NB4 (cell line): ENCODE measurements around the gene SOX6.

ENCODE experiments used
- CTCF ChIP-seq: IDR thresholded peaks from one replicate; pipeline ENCODE4 v1.5.1; 2012; ENCODE audit warnings: low read depth, low read length
- MYC ChIP-seq: IDR thresholded peaks from 2 replicates; pipeline ENCODE4 v1.6.1; 2011; ENCODE audit warnings: low read depth, low read length
- POLR2A ChIP-seq: IDR thresholded peaks from 2 replicates; pipeline ENCODE4 v1.6.1; 2011; ENCODE audit warnings: mild to moderate bottlenecking; ENCODE audit not compliant: insufficient read length; ENCODE audit errors: extremely low read depth
- TF ChIP-seq, protein P1 (sequence below): IDR thresholded peaks from 2 replicates; pipeline ENCODE4 v1.6.1; 2011; ENCODE audit warnings: low read depth, low read length

- TF ChIP-seq CTCF, result no peak
- TF ChIP-seq POLR2A, result no peak
- TF ChIP-seq, protein P1, sequence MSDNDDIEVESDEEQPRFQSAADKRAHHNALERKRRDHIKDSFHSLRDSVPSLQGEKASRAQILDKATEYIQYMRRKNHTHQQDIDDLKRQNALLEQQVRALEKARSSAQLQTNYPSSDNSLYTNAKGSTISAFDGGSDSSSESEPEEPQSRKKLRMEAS, result no peak
- TF ChIP-seq MYC, result no peak
Observed at GRCh38 chr11:16195651-16196050, 160.7 kb downstream of the SOX6 start.
